Hepatocyte (in vitro differentiated cells): Measurements from ENCODE around the gene MACF1.

Experiments
- EZH2 ChIP-seq: fragments of 200-600 bp; sonication (generic); IDR thresholded peaks from 2 replicates; pipeline ENCODE4 v1.6.1; 2016; ENCODE audit warnings: antibody characterized with exemption, mild to moderate bottlenecking, borderline replicate concordance
- EZH2phosphoT487 ChIP-seq: fragments of 200-600 bp; sonication (generic); IDR thresholded peaks from one replicate; pipeline ENCODE4 v1.6.1; 2018; ENCODE audit warnings: antibody characterized with exemption, mild to moderate bottlenecking, low read depth, moderate library complexity; ENCODE audit not compliant: unreplicated experiment, severe bottlenecking
- TF ChIP-seq, protein P1 (sequence below): fragments of 200-600 bp; sonication (generic); IDR thresholded peaks from 2 replicates; pipeline ENCODE4 v1.5.1; 2016; ENCODE audit warnings: antibody characterized with exemption, mild to moderate bottlenecking; ENCODE audit not compliant: poor library complexity

- TF ChIP-seq, protein P1, sequence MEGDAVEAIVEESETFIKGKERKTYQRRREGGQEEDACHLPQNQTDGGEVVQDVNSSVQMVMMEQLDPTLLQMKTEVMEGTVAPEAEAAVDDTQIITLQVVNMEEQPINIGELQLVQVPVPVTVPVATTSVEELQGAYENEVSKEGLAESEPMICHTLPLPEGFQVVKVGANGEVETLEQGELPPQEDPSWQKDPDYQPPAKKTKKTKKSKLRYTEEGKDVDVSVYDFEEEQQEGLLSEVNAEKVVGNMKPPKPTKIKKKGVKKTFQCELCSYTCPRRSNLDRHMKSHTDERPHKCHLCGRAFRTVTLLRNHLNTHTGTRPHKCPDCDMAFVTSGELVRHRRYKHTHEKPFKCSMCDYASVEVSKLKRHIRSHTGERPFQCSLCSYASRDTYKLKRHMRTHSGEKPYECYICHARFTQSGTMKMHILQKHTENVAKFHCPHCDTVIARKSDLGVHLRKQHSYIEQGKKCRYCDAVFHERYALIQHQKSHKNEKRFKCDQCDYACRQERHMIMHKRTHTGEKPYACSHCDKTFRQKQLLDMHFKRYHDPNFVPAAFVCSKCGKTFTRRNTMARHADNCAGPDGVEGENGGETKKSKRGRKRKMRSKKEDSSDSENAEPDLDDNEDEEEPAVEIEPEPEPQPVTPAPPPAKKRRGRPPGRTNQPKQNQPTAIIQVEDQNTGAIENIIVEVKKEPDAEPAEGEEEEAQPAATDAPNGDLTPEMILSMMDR, result no peak
- TF ChIP-seq EZH2 (no peak), EZH2phosphoT487 (no peak)
Observed at GRCh38 chr1:39272027-39272797, 67.7 kb downstream of the MACF1 start.
